Measurements from ENCODE around the gene SULT1C4. TPM values are rescaled to one million over a fixed set of nuclear protein-coding genes. Genes with fewer than 3 reads are reported as not detected.
A peak's percentile ranks its signal among the peaks of the same experiment; 100 is the strongest.

SULT1C4 gene
- total and polyA plus RNA-seq, 2 of the 8 experiments (the other 6 are each of a cell fraction or from before 2014, with no cell fraction given), result 1.5 to 2.1 TPM

GRCh38 chr2:108417254-108417653, 39.5 kb downstream of the SULT1C4 start (continued):
- no peak for TF ChIP-seq CTBP2 (IDR thresholded peaks at IDR 0.05; ENCODE audit: borderline replicate concordance, insufficient read depth, insufficient read length, low read length)
- TF ChIP-seq RAD21 (IDR thresholded peaks at IDR 0.05 in 1 of 2, conservative IDR thresholded peaks at IDR 0.05 in 1 of 2; ENCODE audit: low read depth in 2 of 2, low read length in 2 of 2), result peak; percentile 16 to 42; a peak in 1 of 4 replicates
- TF ChIP-seq CREB1 (IDR thresholded peaks at IDR 0.05), result no peak
- no peak for TF ChIP-seq SIX5 (IDR thresholded peaks at IDR 0.05; ENCODE audit: low read depth, low read length)
- peak in 2 of 3 experiments; percentile 25 to 61; a peak in 3 of 4 replicates for TF ChIP-seq CTCF (IDR thresholded peaks at IDR 0.05; ENCODE audit: control extremely low read depth in 1 of 3, insufficient read depth in 1 of 3, low read depth in 1 of 3, low read length in 3 of 3)
- TF ChIP-seq CHD7 (IDR thresholded peaks at IDR 0.05; ENCODE audit: insufficient replicate concordance, low read length), result no peak
- no peak for TF ChIP-seq SP2 (IDR thresholded peaks at IDR 0.05; ENCODE audit: low read length)
- TF ChIP-seq POLR2A (IDR thresholded peaks at IDR 0.05; ENCODE audit: control extremely low read depth in 1 of 2, low read depth in 2 of 2, low read length in 2 of 2), result no peak
- TF ChIP-seq NRF1 (IDR thresholded peaks at IDR 0.05; ENCODE audit: low read depth, low read length), result no peak

Measured in H1 (cell line).